MM.1S (cell line): ENCODE measurements around the gene BMPR1A.

ENCODE experiments used
- DNase-seq: peaks from one replicate; pipeline ENCODE4 v3.0.0-alpha.2; 2015
- H2AFZ ChIP-seq: fragments of 300-600 bp; sonication (generic); 2 replicates; pipeline ENCODE4 v1.6.0; 2016; ENCODE audit warnings: antibody characterized with exemption, low read length
- H3F3A ChIP-seq: fragments of 300-600 bp; sonication (generic); 2 replicates; pipeline ENCODE4 v1.6.1; 2016; ENCODE audit warnings: mild to moderate bottlenecking, antibody characterized with exemption, low read length, moderate library complexity, mixed read lengths; ENCODE audit not compliant: insufficient read depth
- H3K27ac ChIP-seq: fragments of 300-600 bp; sonication (generic); 2 replicates; pipeline ENCODE4 v1.5.1; 2016; ENCODE audit warnings: mild to moderate bottlenecking, low read length
- H3K27me3 ChIP-seq: fragments of 300-600 bp; sonication (generic); replicated peaks from 2 replicates; pipeline ENCODE4 v1.6.0; 2016; ENCODE audit warnings: low read length; ENCODE audit not compliant: insufficient read depth
- H3K36me3 ChIP-seq: fragments of 300-600 bp; sonication (generic); replicated peaks from 2 replicates; pipeline ENCODE4 v1.6.1; 2016; ENCODE audit warnings: mild to moderate bottlenecking, low read length, mixed read lengths; ENCODE audit not compliant: insufficient read depth
- H3K4me1 ChIP-seq: fragments of 300-600 bp; sonication (generic); 2 replicates; pipeline ENCODE4 v1.6.1; 2016; ENCODE audit warnings: low read length, mixed read lengths
- H3K4me2 ChIP-seq: fragments of 300-600 bp; sonication (generic); 2 replicates; pipeline ENCODE4 v1.6.0; 2016; ENCODE audit warnings: low read depth, low read length
- H3K4me3 ChIP-seq: fragments of 300-600 bp; sonication (generic); 2 replicates; pipeline ENCODE4 v1.5.1; 2016; ENCODE audit warnings: low read length, mixed read lengths
- H3K79me2 ChIP-seq: fragments of 300-600 bp; sonication (generic); 2 replicates; pipeline ENCODE4 v1.6.1; 2016; ENCODE audit warnings: mixed run types, low read length, mixed read lengths
- H3K9ac ChIP-seq: fragments of 300-600 bp; sonication (generic); 2 replicates; pipeline ENCODE4 v1.6.1; 2016; ENCODE audit warnings: low read length, mixed read lengths
- H3K9me2 ChIP-seq: fragments of 300-600 bp; sonication (generic); replicated peaks from 2 replicates; pipeline ENCODE4 v1.6.1; 2016; ENCODE audit warnings: mild to moderate bottlenecking, low read length, mixed read lengths; ENCODE audit not compliant: insufficient read depth
- H3K9me3 ChIP-seq: fragments of 300-600 bp; sonication (generic); replicated peaks from 2 replicates; pipeline ENCODE4 v1.6.1; 2016; ENCODE audit warnings: mild to moderate bottlenecking, low read length, mixed read lengths; ENCODE audit not compliant: insufficient read depth
- H4K20me1 ChIP-seq: fragments of 300-600 bp; sonication (generic); 2 replicates; pipeline ENCODE4 v1.6.1; 2016; ENCODE audit warnings: mild to moderate bottlenecking, low read length, moderate library complexity, mixed read lengths; ENCODE audit not compliant: insufficient read depth
- CTCF ChIP-seq: fragments of 300-600 bp; sonication (generic); IDR thresholded peaks from 2 replicates; pipeline ENCODE4 v1.5.1; 2016; ENCODE audit warnings: antibody characterized with exemption, low read length, mixed read lengths
- EZH2 ChIP-seq: fragments of 300-600 bp; sonication (generic); optimal IDR thresholded peaks from 2 replicates; pipeline ENCODE3; 2017; ENCODE audit warnings: low read depth, mild to moderate bottlenecking, antibody characterized with exemption, low read length, mixed read lengths
- EZH2phosphoT487 ChIP-seq: fragments of 300-600 bp; sonication (generic); IDR thresholded peaks from 2 replicates; pipeline ENCODE4 v1.6.1; 2018; ENCODE audit warnings: antibody characterized with exemption, low read length

The BMPR1A gene

DNA sequence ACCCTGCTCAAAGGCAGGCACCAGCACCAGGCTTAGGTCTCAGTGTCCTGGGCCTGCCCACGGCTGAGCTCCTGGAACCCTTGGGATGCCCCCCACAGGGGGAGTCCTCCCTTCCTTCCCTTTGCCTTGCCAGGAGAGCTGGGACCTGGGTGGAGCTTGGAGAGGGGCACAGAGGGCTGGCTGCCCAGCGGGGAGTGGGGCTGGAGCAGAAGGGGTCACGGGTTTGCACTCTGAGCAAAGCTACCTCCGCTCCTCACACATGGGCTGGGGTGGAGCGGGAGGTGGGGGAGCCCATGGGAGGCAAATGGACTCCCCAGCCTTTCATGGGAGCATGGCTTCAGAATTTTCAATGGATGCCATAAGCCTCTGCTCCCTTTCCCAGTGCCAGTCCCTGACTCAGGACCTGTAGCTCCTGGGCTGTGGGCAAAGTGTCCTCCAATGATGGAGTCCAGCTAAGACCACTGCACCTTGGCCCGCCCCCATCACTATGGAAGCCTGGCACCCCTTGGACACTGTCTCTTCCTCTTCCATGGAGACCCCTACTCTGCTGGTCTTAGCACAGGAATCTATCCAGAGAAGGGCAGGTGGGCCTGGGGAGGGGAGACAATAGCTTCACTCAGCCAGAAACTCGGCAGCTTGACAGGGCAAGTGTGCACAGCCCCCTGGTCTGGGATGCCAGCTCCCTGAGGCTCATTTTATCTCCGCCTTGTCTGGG is 48.2 kb upstream of the BMPR1A start:
- Histone ChIP-seq H4K20me1 (no peaks in the 10 kb centered on the region), H3K4me1 (peaks cover 3% of the 10 kb centered on the region; the same call in 1 of the 2 replicates), H3K27ac (no peak overlapping the region), H3K4me3 (no peak overlapping the region), H3K27me3 (no peaks in the 10 kb centered on the region), H3K9me3 (no peaks in the 10 kb centered on the region), H3K4me2 (no peak overlapping the region), H3F3A (peaks cover 4% of the 10 kb centered on the region; the same call in 1 of the 2 replicates), H3K79me2 (no peaks in the 10 kb centered on the region), H2AFZ (no peak overlapping the region), H3K9me2 (no peaks in the 10 kb centered on the region), H3K36me3 (no peaks in the 10 kb centered on the region), H3K9ac (no peak overlapping the region)
- no peak for DNase-seq
- TF ChIP-seq EZH2 (no peak), CTCF (no peak), EZH2phosphoT487 (no peak)

DNA sequence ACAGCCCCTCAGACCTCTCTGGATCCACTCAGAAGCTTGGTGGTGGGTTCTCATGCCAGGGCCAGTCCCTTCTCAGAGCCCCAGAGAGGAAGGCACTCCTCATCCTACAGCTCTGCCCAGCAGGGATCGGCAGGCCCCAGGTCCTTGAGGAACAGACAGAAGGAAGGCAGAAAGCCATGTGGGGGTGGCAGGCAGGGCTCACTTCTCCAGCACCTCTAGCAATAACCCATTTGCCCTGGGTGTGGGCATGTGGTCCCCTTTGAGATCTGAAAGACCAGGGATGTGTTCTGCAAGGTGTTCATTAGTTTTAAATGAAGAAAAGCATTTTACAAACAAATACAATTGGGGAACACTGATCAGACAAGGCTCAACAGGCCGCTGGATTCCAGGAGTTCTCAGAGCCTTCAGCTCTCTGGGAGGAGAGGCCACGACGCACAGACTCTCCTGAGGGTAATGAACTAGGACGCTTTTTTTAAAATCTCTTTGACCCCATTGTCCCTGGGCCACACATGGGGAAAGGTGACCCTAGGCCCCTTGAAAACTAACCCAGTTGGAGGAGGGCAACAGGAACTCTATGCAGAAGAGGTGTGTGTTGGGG is 47.5 kb upstream of the BMPR1A start:
- H3K36me3 ChIP-seq: no peaks in the 10 kb centered on the region
- H3K4me3 ChIP-seq: no peak overlapping the region
- H4K20me1 ChIP-seq: no peaks in the 10 kb centered on the region
- peaks cover 4% of the 10 kb centered on the region; the same call in 1 of the 2 replicates for H3F3A ChIP-seq
- no peak overlapping the region for H3K27ac ChIP-seq
- DNase-seq: no peak
- no peak overlapping the region for H2AFZ ChIP-seq
- no peak overlapping the region for H3K9ac ChIP-seq
- H3K9me2 ChIP-seq: no peaks in the 10 kb centered on the region
- H3K79me2 ChIP-seq: no peaks in the 10 kb centered on the region
- H3K4me2 ChIP-seq: no peak overlapping the region
- TF ChIP-seq EZH2phosphoT487 (no peak), EZH2 (no peak), CTCF (no peak)
- H3K4me1 ChIP-seq: peaks cover 3% of the 10 kb centered on the region; the same call in 1 of the 2 replicates
- H3K9me3 ChIP-seq: no peaks in the 10 kb centered on the region
- H3K27me3 ChIP-seq: no peaks in the 10 kb centered on the region

DNA sequence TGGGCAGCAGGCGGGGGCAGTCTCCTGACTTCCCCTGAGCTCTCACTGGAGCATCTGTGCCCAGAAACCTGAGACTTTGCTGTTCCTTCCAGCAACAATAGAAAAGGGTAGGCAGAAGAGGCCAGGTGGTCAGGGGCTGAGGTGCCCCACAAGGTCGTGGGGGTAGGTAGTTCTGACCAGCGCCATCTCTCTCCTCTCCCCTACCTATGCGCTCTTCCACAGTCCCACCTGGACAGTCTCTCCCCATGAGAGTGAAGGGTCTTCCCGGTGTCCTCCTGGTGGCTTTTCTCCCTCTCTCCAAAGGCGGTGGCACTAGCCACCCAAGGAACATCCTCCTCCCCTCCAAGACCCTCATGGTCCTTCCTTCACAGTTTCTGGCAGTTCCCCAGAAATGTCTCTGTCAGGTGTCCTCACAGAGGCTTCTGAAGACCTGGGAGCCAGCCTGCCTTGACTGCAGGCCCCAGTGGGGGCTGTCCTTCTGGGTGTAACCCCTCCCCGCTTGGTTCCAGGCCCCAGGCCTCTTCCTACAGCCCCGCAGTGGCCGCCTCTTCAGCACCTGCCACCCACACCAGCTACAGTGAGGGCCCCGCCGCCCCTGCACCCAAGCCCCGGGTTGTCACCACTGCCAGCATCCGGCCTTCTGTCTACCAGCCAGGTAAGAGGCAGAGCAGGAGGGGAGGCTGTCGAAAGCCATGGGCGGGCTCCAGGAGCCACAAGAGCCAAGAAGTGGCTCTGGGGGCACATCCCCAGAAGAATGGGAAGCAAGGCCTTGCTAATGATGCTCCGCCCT is 46.8 kb upstream of the BMPR1A start:
- Histone ChIP-seq H2AFZ (no peak overlapping the region), H3K27me3 (no peaks in the 10 kb centered on the region), H3K79me2 (no peaks in the 10 kb centered on the region), H3F3A (peaks cover 4% of the 10 kb centered on the region; the same call in 1 of the 2 replicates), H3K4me3 (no peak overlapping the region), H3K9me3 (no peaks in the 10 kb centered on the region), H3K4me2 (no peak overlapping the region), H3K9ac (no peak overlapping the region), H3K36me3 (no peaks in the 10 kb centered on the region), H3K4me1 (peaks cover 3% of the 10 kb centered on the region; the same call in 1 of the 2 replicates), H4K20me1 (no peaks in the 10 kb centered on the region), H3K9me2 (no peaks in the 10 kb centered on the region), H3K27ac (no peak overlapping the region)
- no peak for DNase-seq
- TF ChIP-seq CTCF (no peak), EZH2 (no peak), EZH2phosphoT487 (no peak)
